ENCODE data around the gene SNRPD2. TPM values are rescaled to one million over a fixed set of nuclear protein-coding genes. Genes with fewer than 3 reads are reported as not detected.
"Not testable (repeated sequence)": the region's sequence is repeated elsewhere in the genome, so short reads cannot be mapped to it uniquely, and the experiment has no call there.

SNRPD2 gene
- total RNA-seq, 1 experiment from 2014 or later: 793 TPM

DNA sequence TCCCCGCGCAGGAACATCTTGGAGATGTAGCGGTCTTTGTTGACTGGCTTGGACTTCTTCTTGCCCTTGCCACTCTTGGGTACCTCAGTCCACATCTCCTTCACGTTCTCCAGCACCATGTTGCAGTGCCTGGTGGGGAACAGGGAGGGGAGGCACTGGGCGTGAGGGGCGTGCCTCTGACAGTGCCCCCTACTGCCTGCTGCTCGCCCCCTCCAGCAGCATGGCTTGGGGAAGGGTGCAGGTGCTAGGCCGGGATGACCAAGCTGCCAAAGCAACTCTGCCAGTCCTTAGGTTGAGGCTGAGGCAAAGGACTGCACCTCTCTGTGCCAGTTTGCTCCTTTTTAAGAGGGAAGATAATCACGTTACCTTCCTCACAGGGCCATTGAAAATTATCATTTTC is 4.2 kb downstream of the SNRPD2 start:
- H3K9me3 ChIP-seq (ENCODE audit: control insufficient read depth, low read depth, low read length): no peaks in the 10 kb centered on the region
- H4K8ac ChIP-seq (replicated peaks; ENCODE audit: insufficient read length, low read depth, low read length): no peak overlapping the region
- no peaks in the 10 kb centered on the region for H3K79me1 ChIP-seq (ENCODE audit: insufficient read depth, low read depth, low read length, poor library complexity, severe bottlenecking)
- no peak overlapping the region for H4K5ac ChIP-seq (ENCODE audit: insufficient read length, low read depth, low read length)
- H3K4me1 ChIP-seq (ENCODE audit: insufficient read depth, low read length): no peaks in the 10 kb centered on the region; the same call in 1 of the 2 replicates
- WGBS (ENCODE audit: extremely low coverage, insufficient read length, low lambda C conversion rate): no CpG with 5 or more reads among the region's 9 CpGs
- no peak overlapping the region for H2BK120ac ChIP-seq (ENCODE audit: low read depth, low read length, poor library complexity, severe bottlenecking)
- H3K4me3 Mint-ChIP-seq: no peak overlapping the region
- H3K4ac ChIP-seq (ENCODE audit: low read depth, low read length): no peak overlapping the region
- peaks cover 0 to 5% of the 10 kb centered on the region in 2 experiments; a peak in 2 of 5 replicates for H3K9me3 Mint-ChIP-seq
- H3K27ac ChIP-seq (ENCODE audit: insufficient read length, low read depth, low read length): no peak overlapping the region
- H2BK12ac ChIP-seq (ENCODE audit: insufficient read length, low read depth, low read length): no peak overlapping the region
- H2AK5ac ChIP-seq (ENCODE audit: insufficient read length, low read length): no peak overlapping the region
- H3K79me2 ChIP-seq (ENCODE audit: insufficient read depth, low read length): peaks cover 1% of the 10 kb centered on the region; the same call in 1 of the 2 replicates
- H3K56ac ChIP-seq (ENCODE audit: insufficient read length, low read depth, low read length): no peak overlapping the region
- no peak overlapping the region for H2BK20ac ChIP-seq (ENCODE audit: low read depth, low read length, poor library complexity, severe bottlenecking)
- H3T11ph ChIP-seq (ENCODE audit: low read length): no peak overlapping the region
- peaks cover 39 to 55% (median 49%) of the 10 kb centered on the region in 3 experiments for H3K36me3 Mint-ChIP-seq (ENCODE audit: insufficient read depth in 1 of 3, low read depth in 3 of 3)
- TF ChIP-seq, protein P1, sequence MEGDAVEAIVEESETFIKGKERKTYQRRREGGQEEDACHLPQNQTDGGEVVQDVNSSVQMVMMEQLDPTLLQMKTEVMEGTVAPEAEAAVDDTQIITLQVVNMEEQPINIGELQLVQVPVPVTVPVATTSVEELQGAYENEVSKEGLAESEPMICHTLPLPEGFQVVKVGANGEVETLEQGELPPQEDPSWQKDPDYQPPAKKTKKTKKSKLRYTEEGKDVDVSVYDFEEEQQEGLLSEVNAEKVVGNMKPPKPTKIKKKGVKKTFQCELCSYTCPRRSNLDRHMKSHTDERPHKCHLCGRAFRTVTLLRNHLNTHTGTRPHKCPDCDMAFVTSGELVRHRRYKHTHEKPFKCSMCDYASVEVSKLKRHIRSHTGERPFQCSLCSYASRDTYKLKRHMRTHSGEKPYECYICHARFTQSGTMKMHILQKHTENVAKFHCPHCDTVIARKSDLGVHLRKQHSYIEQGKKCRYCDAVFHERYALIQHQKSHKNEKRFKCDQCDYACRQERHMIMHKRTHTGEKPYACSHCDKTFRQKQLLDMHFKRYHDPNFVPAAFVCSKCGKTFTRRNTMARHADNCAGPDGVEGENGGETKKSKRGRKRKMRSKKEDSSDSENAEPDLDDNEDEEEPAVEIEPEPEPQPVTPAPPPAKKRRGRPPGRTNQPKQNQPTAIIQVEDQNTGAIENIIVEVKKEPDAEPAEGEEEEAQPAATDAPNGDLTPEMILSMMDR (conservative IDR thresholded peaks at IDR 0.05): no peak
- no peak overlapping the region for H2BK15ac ChIP-seq (ENCODE audit: low read depth, low read length)
- no peak overlapping the region for H3K4me2 ChIP-seq (ENCODE audit: insufficient read depth, insufficient read length, low read length)
- H4K20me1 ChIP-seq (ENCODE audit: control insufficient read depth, insufficient read depth, insufficient read length): no peaks in the 10 kb centered on the region
- no peak for DNase-seq
- H3K23ac ChIP-seq (ENCODE audit: insufficient read length, low read depth, low read length): no peak overlapping the region
- peaks cover under 1% of the 10 kb centered on the region for H3K23me2 ChIP-seq (ENCODE audit: insufficient read length, low read depth, low read length, poor library complexity, severe bottlenecking)
- no peak overlapping the region for H2AFZ ChIP-seq (ENCODE audit: low read length)
- H3K27me3 Mint-ChIP-seq (ENCODE audit: low read depth): peaks cover 2% of the 10 kb centered on the region; the same call in 1 of the 2 replicates
- no peak overlapping the region for H4K91ac ChIP-seq (ENCODE audit: insufficient read length, low read depth, low read length)
- H3K9ac ChIP-seq (ENCODE audit: extremely low read depth, insufficient read length, low read length): no peak overlapping the region
- no peak overlapping the region for H3K18ac ChIP-seq (ENCODE audit: insufficient read length, low read depth, low read length)
- H3K27ac Mint-ChIP-seq: no peak overlapping the region
- no peak overlapping the region for H2BK5ac ChIP-seq (ENCODE audit: insufficient read length, low read length)
- no peaks in the 10 kb centered on the region for H3K27me3 ChIP-seq (ENCODE audit: insufficient read depth, low read length)
- H3K4me1 Mint-ChIP-seq: peaks cover 0 to 14% of the 10 kb centered on the region in 2 experiments; a peak in 3 of 4 replicates
- H3K14ac ChIP-seq (ENCODE audit: insufficient read depth, low read length): no peak overlapping the region

DNA sequence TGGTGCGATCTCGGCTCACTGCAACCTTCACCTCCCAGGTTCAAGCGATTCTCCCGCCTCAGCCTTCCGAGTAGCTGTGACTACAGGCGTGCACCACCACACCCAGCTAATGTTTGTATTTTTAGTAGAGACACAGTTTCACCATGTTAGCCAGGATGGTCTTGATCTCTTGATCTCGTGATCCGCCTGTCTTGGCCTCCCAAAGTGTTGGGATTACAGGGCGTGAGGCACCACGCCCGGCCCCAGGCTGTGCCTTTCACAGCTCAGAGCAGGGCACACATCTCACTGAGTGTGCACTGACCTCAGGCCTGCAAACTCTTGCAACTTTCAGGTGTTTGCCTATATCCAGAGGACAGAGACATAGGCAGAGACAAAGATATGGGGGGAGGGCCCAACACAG is 6.7 kb downstream of the SNRPD2 start:
- H3K23me2 ChIP-seq (ENCODE audit: insufficient read length, low read depth, low read length, poor library complexity, severe bottlenecking); H3K14ac ChIP-seq (ENCODE audit: insufficient read depth, low read length); H3K18ac ChIP-seq (ENCODE audit: insufficient read length, low read depth, low read length); H3K27me3 ChIP-seq (ENCODE audit: insufficient read depth, low read length); H3K4me2 ChIP-seq (ENCODE audit: insufficient read depth, insufficient read length, low read length); H3K9ac ChIP-seq (ENCODE audit: extremely low read depth, insufficient read length, low read length); H2BK120ac ChIP-seq (ENCODE audit: low read depth, low read length, poor library complexity, severe bottlenecking); H3K4ac ChIP-seq (ENCODE audit: low read depth, low read length); H3T11ph ChIP-seq (ENCODE audit: low read length); H3K4me1 Mint-ChIP-seq; H3K27ac Mint-ChIP-seq; DNase-seq; H3K56ac ChIP-seq (ENCODE audit: insufficient read length, low read depth, low read length); H3K79me1 ChIP-seq (ENCODE audit: insufficient read depth, low read depth, low read length, poor library complexity, severe bottlenecking); H3K4me1 ChIP-seq (ENCODE audit: insufficient read depth, low read length); H2BK5ac ChIP-seq (ENCODE audit: insufficient read length, low read length); H3K4me3 Mint-ChIP-seq; H3K27ac ChIP-seq (ENCODE audit: insufficient read length, low read depth, low read length); H2BK15ac ChIP-seq (ENCODE audit: low read depth, low read length); H2BK12ac ChIP-seq (ENCODE audit: insufficient read length, low read depth, low read length); H4K91ac ChIP-seq (ENCODE audit: insufficient read length, low read depth, low read length); H2AK5ac ChIP-seq (ENCODE audit: insufficient read length, low read length); H3K79me2 ChIP-seq (ENCODE audit: insufficient read depth, low read length); H3K9me3 Mint-ChIP-seq; H4K8ac ChIP-seq (replicated peaks; ENCODE audit: insufficient read length, low read depth, low read length); H3K9me3 ChIP-seq (ENCODE audit: control insufficient read depth, low read depth, low read length); H4K5ac ChIP-seq (ENCODE audit: insufficient read length, low read depth, low read length); H3K23ac ChIP-seq (ENCODE audit: insufficient read length, low read depth, low read length); H2BK20ac ChIP-seq (ENCODE audit: low read depth, low read length, poor library complexity, severe bottlenecking); H4K20me1 ChIP-seq (ENCODE audit: control insufficient read depth, insufficient read depth, insufficient read length); H2AFZ ChIP-seq (ENCODE audit: low read length): not testable (repeated sequence)
- WGBS (ENCODE audit: extremely low coverage, insufficient read length, low lambda C conversion rate): no CpG with 5 or more reads among the region's 11 CpGs
- Mint-ChIP-seq H3K27me3 (ENCODE audit: low read depth) (peaks cover 11% of the 10 kb centered on the region), H3K36me3 (ENCODE audit: insufficient read depth in 1 of 3, low read depth in 3 of 3) (peaks cover 33 to 51% (median 49%) of the 10 kb centered on the region in 3 experiments; a peak in 6 of 7 replicates)

Data from H9 (cell line).